22Rv1 (cell line): ENCODE data around the gene SLC1A7.

ENCODE experiments used
- CTCF ChIP-seq: fragments of 450-650 bp; IDR thresholded peaks from 2 replicates; pipeline ENCODE4 v1.5.1; 2017; ENCODE audit warnings: mild to moderate bottlenecking
- ZFX ChIP-seq: fragments of 450-650 bp; IDR thresholded peaks from 2 replicates; pipeline ENCODE4 v1.6.1; 2017; ENCODE audit warnings: antibody characterized with exemption, borderline replicate concordance

- no peak for TF ChIP-seq CTCF
- TF ChIP-seq ZFX: no peak
Measured at GRCh38 chr1:53074313-53075154, 67.9 kb downstream of the SLC1A7 start.
